HepG2 (cell line): ENCODE measurements around the gene BLVRB. TPM values are rescaled to one million over a fixed set of nuclear protein-coding genes. Genes with fewer than 3 reads are reported as not detected.

Experiments used
- AGO1 ChIP-seq: fragments of 200-400 bp; formaldehyde crosslinking; IDR thresholded peaks from 2 replicates; pipeline ENCODE4 v1.6.1; 2017; ENCODE audit warnings: mild to moderate bottlenecking, low read depth, low read length, moderate library complexity; ENCODE audit not compliant: poor library complexity, severe bottlenecking
- ELF4 ChIP-seq: sonication (generic); formaldehyde crosslinking; IDR thresholded peaks from 2 replicates; pipeline ENCODE4 v1.5.0; 2020; ENCODE audit warnings: missing genetic modification reagents, mild to moderate bottlenecking, moderate library complexity, borderline replicate concordance
- FOXC1 ChIP-seq: sonication (generic); formaldehyde crosslinking; IDR thresholded peaks from 2 replicates; pipeline ENCODE4 v1.8.0; 2022; ENCODE audit warnings: mild to moderate bottlenecking, missing genetic modification reagents, borderline replicate concordance
- FOXP1 ChIP-seq, 2 experiments: fragments of 450-650 bp in 1 of 2; IDR thresholded peaks; 2 replicates each; pipeline ENCODE4 v1.6.1; 2017 to 2018; ENCODE audit warnings: antibody characterized with exemption in 1 of 2
- IKZF1 ChIP-seq: fragments of 450-650 bp; IDR thresholded peaks from 2 replicates; pipeline ENCODE4 v1.7.1; 2016
- KDM3A ChIP-seq: IDR thresholded peaks from 2 replicates; pipeline ENCODE4 v1.6.1; 2018; ENCODE audit warnings: low read depth, missing compliant biosample characterization
- KLF6 ChIP-seq: IDR thresholded peaks from 2 replicates; pipeline ENCODE4 v1.8.0; 2016; ENCODE audit warnings: missing biosample characterization, missing genetic modification reagents
- MBD4 ChIP-seq: IDR thresholded peaks from 2 replicates; pipeline ENCODE4 v1.6.1; 2012; ENCODE audit warnings: low read length, inconsistent platforms, borderline replicate concordance
- NR3C1 ChIP-seq: sonication (generic); formaldehyde crosslinking; IDR thresholded peaks from 2 replicates; pipeline ENCODE4 v1.4.0; 2020; ENCODE audit warnings: missing genetic modification reagents
- PAWR ChIP-seq: sonication (generic); formaldehyde crosslinking; IDR thresholded peaks from 2 replicates; pipeline ENCODE4 v1.4.0; 2020; ENCODE audit warnings: missing genetic modification reagents, mild to moderate bottlenecking, borderline replicate concordance
- POLR2G ChIP-seq: fragments of 200-400 bp; formaldehyde crosslinking; IDR thresholded peaks from 2 replicates; pipeline ENCODE4 v1.6.1; 2018; ENCODE audit warnings: mild to moderate bottlenecking, low read depth, low read length, moderate library complexity
- RELA ChIP-seq: sonication (generic); formaldehyde crosslinking; IDR thresholded peaks from 2 replicates; pipeline ENCODE4 v1.4.0; 2020; ENCODE audit warnings: missing genetic modification reagents
- SALL1 ChIP-seq: sonication (generic); formaldehyde crosslinking; IDR thresholded peaks from 2 replicates; pipeline ENCODE4 v1.8.0; 2022; ENCODE audit warnings: mild to moderate bottlenecking, missing genetic modification reagents
- SATB2 ChIP-seq: sonication (generic); formaldehyde crosslinking; IDR thresholded peaks from 2 replicates; pipeline ENCODE4 v1.5.0; 2020; ENCODE audit warnings: missing genetic modification reagents
- SOX5 ChIP-seq: IDR thresholded peaks from 2 replicates; pipeline ENCODE4 v1.6.1; 2016; ENCODE audit warnings: borderline replicate concordance
- SP140L ChIP-seq: sonication (generic); formaldehyde crosslinking; IDR thresholded peaks from 2 replicates; pipeline ENCODE4 v1.4.0; 2020; ENCODE audit warnings: missing genetic modification reagents, borderline replicate concordance
- TBX3 ChIP-seq: fragments of 450-650 bp; IDR thresholded peaks from 2 replicates; pipeline ENCODE4 v1.6.1; 2017; ENCODE audit warnings: antibody characterized with exemption, mild to moderate bottlenecking, inconsistent platforms, borderline replicate concordance
- ZNF256 ChIP-seq: sonication (generic); formaldehyde crosslinking; conservative IDR thresholded peaks from 2 replicates; pipeline ENCODE4 v1.4.0; 2020; ENCODE audit warnings: missing genetic modification reagents
- ZNF30 ChIP-seq: sonication (generic); formaldehyde crosslinking; IDR thresholded peaks from 2 replicates; pipeline ENCODE4 v1.5.0; 2020; ENCODE audit warnings: mild to moderate bottlenecking, missing genetic modification reagents
- ZNF557 ChIP-seq: sonication (generic); formaldehyde crosslinking; IDR thresholded peaks from 2 replicates; pipeline ENCODE4 v1.4.0; 2020; ENCODE audit warnings: missing genetic modification reagents
- ZNF720 ChIP-seq: sonication (generic); formaldehyde crosslinking; IDR thresholded peaks from 2 replicates; pipeline ENCODE4 v1.4.0; 2020; ENCODE audit warnings: missing genetic modification reagents
- ZNF775 ChIP-seq: sonication (generic); formaldehyde crosslinking; IDR thresholded peaks from 2 replicates; pipeline ENCODE4 v1.4.0; 2020; ENCODE audit warnings: missing genetic modification reagents, mild to moderate bottlenecking, moderate library complexity, borderline replicate concordance
- ZNF780A ChIP-seq: sonication (generic); formaldehyde crosslinking; IDR thresholded peaks from 2 replicates; pipeline ENCODE4 v1.8.0; 2022; ENCODE audit warnings: mild to moderate bottlenecking, missing genetic modification reagents, moderate library complexity
- ZSCAN12 ChIP-seq: sonication (generic); formaldehyde crosslinking; IDR thresholded peaks from 2 replicates; pipeline ENCODE4 v1.9.0; 2021; ENCODE audit warnings: mild to moderate bottlenecking, missing genetic modification reagents
- ZSCAN31 ChIP-seq: sonication (generic); formaldehyde crosslinking; IDR thresholded peaks from 2 replicates; pipeline ENCODE4 v1.5.0; 2020; ENCODE audit warnings: low read depth, mild to moderate bottlenecking, missing genetic modification reagents
- polyA plus RNA-seq, 8 experiments: library from polyadenylated mRNA; depleted of rRNA in 3 of 8; stranded (reverse) in 7 of 8; unstranded in 1 of 8; fragments of >200 nt; fragmentation: Illumina TruSeq in 4 of 8; extraction: Trizol in 4 of 8; gene quantifications; 2 replicates each; pipeline versions ENCODE4 v1.2.1 to v1.2.3, GENCODE V29; 2011 to 2016; ENCODE audit warnings: low read depth in 4 of 8, missing spikeins in 1 of 8, mixed read lengths in 1 of 8; ENCODE audit not compliant: insufficient read depth in 1 of 8
- total RNA-seq, 5 experiments: library from RNA; depleted of rRNA; stranded (reverse); fragments of >200 nt; fragmentation: Illumina TruSeq; extraction: Trizol; gene quantifications; 2 replicates each; pipeline ENCODE4 v1.2.3, GENCODE V29; 2016; ENCODE audit warnings: low read depth in 1 of 5
- TF ChIP-seq, protein P1 (sequence below): sonication (generic); IDR thresholded peaks from 2 replicates; pipeline ENCODE4 v1.6.1; 2016; ENCODE audit warnings: low read depth, borderline replicate concordance
- TF ChIP-seq, protein P2 (sequence below): sonication (generic); formaldehyde crosslinking; IDR thresholded peaks from 2 replicates; pipeline ENCODE4 v1.8.1; 2023; ENCODE audit warnings: mild to moderate bottlenecking, missing genetic modification reagents
- TF ChIP-seq, protein P3 (sequence below): sonication (generic); formaldehyde crosslinking; IDR thresholded peaks from 2 replicates; pipeline ENCODE4 v1.5.0; 2020; ENCODE audit warnings: missing genetic modification reagents
- TF ChIP-seq, protein P4 (sequence below): sonication (generic); formaldehyde crosslinking; IDR thresholded peaks from 2 replicates; pipeline ENCODE4 v1.8.1; 2023; ENCODE audit warnings: mild to moderate bottlenecking, inconsistent platforms, moderate library complexity, missing genetic modification reagents, borderline replicate concordance

BLVRB gene
- total and polyA plus RNA-seq, 2 of the 13 experiments (the other 11 are each of a cell fraction or from before 2014, with no cell fraction given): 25.9 to 51.4 TPM

DNA sequence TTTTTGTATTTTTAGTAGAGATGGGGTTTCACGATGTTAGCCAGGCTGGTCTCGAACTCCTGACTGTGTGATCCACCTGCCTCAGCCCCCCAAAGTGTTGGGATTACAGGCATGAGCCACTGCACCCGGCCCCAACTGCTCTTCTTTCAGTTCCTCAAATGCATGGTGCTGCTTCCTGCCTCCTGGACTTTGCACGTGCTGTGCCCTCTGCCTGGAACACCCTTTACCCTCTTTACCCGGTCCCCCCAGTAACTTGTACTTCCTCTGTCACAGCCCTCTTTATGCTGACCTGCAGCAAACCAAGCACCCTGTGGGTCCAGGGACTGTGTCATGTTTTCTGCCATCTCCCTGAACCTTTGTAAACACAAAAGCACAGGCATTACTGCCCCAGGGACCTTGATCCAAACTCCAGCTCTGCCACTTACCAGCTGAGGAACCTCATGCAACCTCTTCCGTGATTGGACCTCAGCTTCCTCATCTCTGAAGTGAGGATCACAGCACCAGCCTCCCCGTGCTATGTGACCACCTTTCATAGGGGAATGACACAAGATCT is 3.8 kb downstream of the BLVRB start (continued):
- TF ChIP-seq ZNF780A (no peak), ZNF720 (no peak), KLF6 (no peak), SALL1 (peak; percentile 76), TBX3 (no peak), KDM3A (CRISPR knock-in tag) (no peak), NR3C1 (no peak), MBD4 (no peak), ZNF30 (CRISPR knock-in tag) (no peak), ZSCAN12 (no peak), AGO1 (no peak), ZNF775 (no peak), ZSCAN31 (CRISPR knock-in tag) (peak; percentile 37; the same call in 1 of the 2 replicates), ZNF256 (CRISPR knock-in tag) (no peak), SATB2 (CRISPR knock-in tag) (no peak), RELA (CRISPR knock-in tag) (no peak), PAWR (no peak), ELF4 (CRISPR knock-in tag) (no peak), ZNF557 (CRISPR knock-in tag) (peak; percentile 33; the same call in 1 of the 2 replicates), IKZF1 (no peak), SOX5 (CRISPR knock-in tag) (0 out of 2 replicates have a peak, but pooled peaks have one; percentile 27), FOXC1 (no peak), FOXP1 (IDR thresholded peaks at IDR 0.05) (no peak; the same call in 1 of the 2 replicates), FOXP1 (CRISPR knock-in tag; IDR thresholded peaks at IDR 0.05) (peak; percentile 71), POLR2G (no peak), SP140L (CRISPR knock-in tag) (no peak)
- TF ChIP-seq, protein P1, sequence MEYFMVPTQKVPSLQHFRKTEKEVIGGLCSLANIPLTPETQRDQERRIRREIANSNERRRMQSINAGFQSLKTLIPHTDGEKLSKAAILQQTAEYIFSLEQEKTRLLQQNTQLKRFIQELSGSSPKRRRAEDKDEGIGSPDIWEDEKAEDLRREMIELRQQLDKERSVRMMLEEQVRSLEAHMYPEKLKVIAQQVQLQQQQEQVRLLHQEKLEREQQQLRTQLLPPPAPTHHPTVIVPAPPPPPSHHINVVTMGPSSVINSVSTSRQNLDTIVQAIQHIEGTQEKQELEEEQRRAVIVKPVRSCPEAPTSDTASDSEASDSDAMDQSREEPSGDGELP: peak; percentile 83
- TF ChIP-seq, protein P2, sequence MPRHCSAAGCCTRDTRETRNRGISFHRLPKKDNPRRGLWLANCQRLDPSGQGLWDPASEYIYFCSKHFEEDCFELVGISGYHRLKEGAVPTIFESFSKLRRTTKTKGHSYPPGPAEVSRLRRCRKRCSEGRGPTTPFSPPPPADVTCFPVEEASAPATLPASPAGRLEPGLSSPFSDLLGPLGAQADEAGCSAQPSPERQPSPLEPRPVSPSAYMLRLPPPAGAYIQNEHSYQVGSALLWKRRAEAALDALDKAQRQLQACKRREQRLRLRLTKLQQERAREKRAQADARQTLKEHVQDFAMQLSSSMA (CRISPR knock-in tag): no peak
- TF ChIP-seq, protein P3, sequence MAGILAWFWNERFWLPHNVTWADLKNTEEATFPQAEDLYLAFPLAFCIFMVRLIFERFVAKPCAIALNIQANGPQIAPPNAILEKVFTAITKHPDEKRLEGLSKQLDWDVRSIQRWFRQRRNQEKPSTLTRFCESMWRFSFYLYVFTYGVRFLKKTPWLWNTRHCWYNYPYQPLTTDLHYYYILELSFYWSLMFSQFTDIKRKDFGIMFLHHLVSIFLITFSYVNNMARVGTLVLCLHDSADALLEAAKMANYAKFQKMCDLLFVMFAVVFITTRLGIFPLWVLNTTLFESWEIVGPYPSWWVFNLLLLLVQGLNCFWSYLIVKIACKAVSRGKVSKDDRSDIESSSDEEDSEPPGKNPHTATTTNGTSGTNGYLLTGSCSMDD (CRISPR knock-in tag): no peak
- TF ChIP-seq, protein P4, sequence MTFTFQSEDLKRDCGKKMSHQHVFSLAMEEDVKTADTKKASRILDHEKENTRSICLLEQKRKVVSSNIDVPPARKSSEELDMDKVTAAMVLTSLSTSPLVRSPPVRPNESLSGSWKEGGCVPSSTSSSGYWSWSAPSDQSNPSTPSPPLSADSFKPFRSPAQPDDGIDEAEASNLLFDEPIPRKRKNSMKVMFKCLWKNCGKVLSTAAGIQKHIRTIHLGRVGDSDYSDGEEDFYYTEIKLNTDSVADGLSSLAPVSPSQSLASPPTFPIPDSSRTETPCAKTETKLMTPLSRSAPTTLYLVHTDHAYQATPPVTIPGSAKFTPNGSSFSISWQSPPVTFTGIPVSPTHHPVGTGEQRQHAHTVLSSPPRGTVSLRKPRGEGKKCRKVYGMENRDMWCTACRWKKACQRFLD: no peak
